ENCODE results near the gene CTBS. TPM values are rescaled to one million over a fixed set of nuclear protein-coding genes. Genes with fewer than 3 reads are reported as not detected.

CTBS gene
- polyA plus RNA-seq, 1 donor (not counting 4 experiments of a cell fraction or from before 2014, with no cell fraction given): 16.7 TPM

GRCh38 chr1:84611796-84612195 lies 37.6 kb upstream of the CTBS start:
- no peaks in the 10 kb centered on the region for H4K20me1 ChIP-seq (ENCODE audit: control insufficient read depth, extremely low read depth, insufficient read depth, low read length)
- H3K9me1 ChIP-seq (ENCODE audit: control insufficient read depth, extremely low read depth, insufficient read depth, low read length): no peaks in the 10 kb centered on the region
- TF ChIP-seq EZH2 (IDR thresholded peaks at IDR 0.05; ENCODE audit: low read length) (no peak), CTCF (optimal IDR thresholded peaks at IDR 0.05 in 1 of 3, IDR thresholded peaks at IDR 0.05 in 1 of 3, conservative IDR thresholded peaks at IDR 0.05 in 1 of 3; ENCODE audit: extremely low read depth in 1 of 3, insufficient read depth in 2 of 3, low read length in 3 of 3) (no peak)
- H2AFZ ChIP-seq (ENCODE audit: control insufficient read depth, low read length): peak overlapping the region; percentile 31
- FAIRE-seq (no peak), DNase-seq (ENCODE audit: low read depth, low spot score) (no peak)
- dilution Hi-C loops (cut with MboI; ENCODE audit: extremely low pct_ligation_motif_present, low sequenced_read_pairs): no loop called here
- no peaks in the 10 kb centered on the region for H3K4me1 ChIP-seq (ENCODE audit: control insufficient read depth, extremely low read depth, insufficient read depth, low read length)
- H3K4me3 ChIP-seq (ENCODE audit: control insufficient read depth in 2 of 3, extremely low read depth in 1 of 3, insufficient read depth in 2 of 3, low read depth in 1 of 3, low read length in 3 of 3): no peak overlapping the region
- H3K4me2 ChIP-seq (ENCODE audit: control insufficient read depth, extremely low read depth, insufficient read depth, low read depth, low read length): no peak overlapping the region
- no peak overlapping the region for H3K9ac ChIP-seq (ENCODE audit: control insufficient read depth, extremely low read depth, insufficient read depth, low read length)
- H3K9me3 ChIP-seq (ENCODE audit: control insufficient read depth, low read depth, low read length): no peaks in the 10 kb centered on the region
- no peak overlapping the region for H3K27ac ChIP-seq (ENCODE audit: control insufficient read depth, insufficient read depth, low read length)
- no peaks in the 10 kb centered on the region for H3K79me2 ChIP-seq (ENCODE audit: control insufficient read depth, insufficient read depth, low read length)
- H3K27me3 ChIP-seq (ENCODE audit: control insufficient read depth, extremely low read depth, insufficient read depth, low read length): no peaks in the 10 kb centered on the region
- H3K36me3 ChIP-seq (ENCODE audit: control insufficient read depth in 2 of 2, extremely low read depth in 1 of 2, insufficient read depth in 2 of 2, low read length in 2 of 2): no peaks in the 10 kb centered on the region

GRCh38 chr1:84611091-84611490 lies 36.9 kb upstream of the CTBS start:
- no peak for DNase-seq (ENCODE audit: low read depth, low spot score)
- no peak overlapping the region for H2AFZ ChIP-seq (ENCODE audit: control insufficient read depth, low read length)
- H3K9me1 ChIP-seq (ENCODE audit: control insufficient read depth, extremely low read depth, insufficient read depth, low read length): no peaks in the 10 kb centered on the region
- no peaks in the 10 kb centered on the region for H4K20me1 ChIP-seq (ENCODE audit: control insufficient read depth, extremely low read depth, insufficient read depth, low read length)
- H3K4me1 ChIP-seq (ENCODE audit: control insufficient read depth, extremely low read depth, insufficient read depth, low read length): no peaks in the 10 kb centered on the region
- no peak overlapping the region for H3K4me2 ChIP-seq (ENCODE audit: control insufficient read depth, extremely low read depth, insufficient read depth, low read depth, low read length)
- no peak overlapping the region for H3K4me3 ChIP-seq (ENCODE audit: control insufficient read depth in 2 of 3, extremely low read depth in 1 of 3, insufficient read depth in 2 of 3, low read depth in 1 of 3, low read length in 3 of 3)
- dilution Hi-C loops (cut with MboI; ENCODE audit: extremely low pct_ligation_motif_present, low sequenced_read_pairs): no loop called here
- no peaks in the 10 kb centered on the region for H3K27me3 ChIP-seq (ENCODE audit: control insufficient read depth, extremely low read depth, insufficient read depth, low read length)
- H3K9ac ChIP-seq (ENCODE audit: control insufficient read depth, extremely low read depth, insufficient read depth, low read length): no peak overlapping the region
- TF ChIP-seq EZH2 (IDR thresholded peaks at IDR 0.05; ENCODE audit: low read length) (no peak), CTCF (optimal IDR thresholded peaks at IDR 0.05 in 1 of 3, IDR thresholded peaks at IDR 0.05 in 1 of 3, conservative IDR thresholded peaks at IDR 0.05 in 1 of 3; ENCODE audit: extremely low read depth in 1 of 3, insufficient read depth in 2 of 3, low read length in 3 of 3) (no peak)
- no peaks in the 10 kb centered on the region for H3K79me2 ChIP-seq (ENCODE audit: control insufficient read depth, insufficient read depth, low read length)
- H3K36me3 ChIP-seq (ENCODE audit: control insufficient read depth in 2 of 2, extremely low read depth in 1 of 2, insufficient read depth in 2 of 2, low read length in 2 of 2): no peaks in the 10 kb centered on the region
- no peak overlapping the region for H3K27ac ChIP-seq (ENCODE audit: control insufficient read depth, insufficient read depth, low read length)
- no peaks in the 10 kb centered on the region for H3K9me3 ChIP-seq (ENCODE audit: control insufficient read depth, low read depth, low read length)
- FAIRE-seq: no peak
